GM12878 (cell line): Measurements from ENCODE around the gene IL20RB. TPM values are rescaled to one million over a fixed set of nuclear protein-coding genes. Genes with fewer than 3 reads are reported as not detected.

Experiments
- ATAC-seq: fragments of 200-7000 bp; cut with Tn5 transposase; 3 replicates; pipeline ENCODE4 v1.9.1; 2020; ENCODE audit warnings: mild to moderate bottlenecking, moderate library complexity
- BruUV-seq: library from RNA; stranded (reverse); fragments of 400-500 nt; replicated peaks from 2 replicates; lab custom pipeline; 2021; lab: Mats Ljungman, UMichigan
- CTCF ChIA-PET: fragments of 300-600 bp; sonication (Branson Sonifier 250); formaldehyde crosslinking; extraction: SDS; loops from one replicate; lab custom pipeline; 2021; ENCODE audit warnings: inconsistent platforms; lab: Yijun Ruan, JAX
- POLR2A ChIA-PET: fragments of 350-600 bp; formaldehyde crosslinking; extraction: SDS; loops from one replicate; lab custom pipeline; 2021; ENCODE audit warnings: inconsistent platforms; lab: Charles Lee
- RAD21 ChIA-PET: fragments of 300-600 bp; sonication (Branson Sonifier 250); formaldehyde crosslinking; loops from one replicate; lab custom pipeline; 2023; ENCODE audit warnings: antibody characterized with exemption; ENCODE audit not compliant: unreplicated experiment; lab: Charles Lee
- SMC1A ChIA-PET: fragments of 300-600 bp; sonication (Branson Sonifier 250); formaldehyde crosslinking; loops from one replicate; lab custom pipeline; 2023; ENCODE audit not compliant: unreplicated experiment, uncharacterized antibody; lab: Charles Lee
- DNase-seq: peaks from one replicate; pipeline ENCODE4 v3.0.0-alpha.2; 2011; ENCODE audit warnings: low read depth, low spot score
- FAIRE-seq: peaks from 3 replicates; lab custom pipeline; 2011; peaks lifted over from hg19 to GRCh38; lab: Jason Lieb, UNC
- H2AFZ ChIP-seq: 2 replicates; pipeline ENCODE4 v1.6.0; 2011; ENCODE audit warnings: low read depth, low read length, control low read depth; ENCODE audit not compliant: control insufficient read depth
- H3K27ac ChIP-seq: 2 replicates; pipeline ENCODE4 v1.5.1; 2011; ENCODE audit warnings: control low read depth; ENCODE audit not compliant: control insufficient read depth, insufficient read depth
- H3K27me3 ChIP-seq, 2 experiments: replicated peaks in 1 of 2; 2 replicates each; pipeline versions ENCODE4 v1.6.0 to v1.6.1; 2011; ENCODE audit warnings: low read length in 1 of 2; ENCODE audit not compliant: control insufficient read depth in 2 of 2, insufficient read depth in 2 of 2
- H3K36me3 ChIP-seq, 2 experiments: 2 replicates each; pipeline ENCODE4 v1.5.1; 2011; ENCODE audit warnings: low read length in 1 of 2; ENCODE audit not compliant: control insufficient read depth in 2 of 2, insufficient read depth in 2 of 2
- H3K4me1 ChIP-seq: 2 replicates; pipeline ENCODE4 v1.6.1; 2011; ENCODE audit warnings: mild to moderate bottlenecking, low read length, moderate library complexity, mixed read lengths; ENCODE audit not compliant: control insufficient read depth, insufficient read depth
- H3K4me2 ChIP-seq: 2 replicates; pipeline ENCODE4 v1.6.0; 2011; ENCODE audit warnings: control low read depth; ENCODE audit not compliant: control insufficient read depth, insufficient read depth
- H3K4me3 ChIP-seq: fragments of 200-600 bp; sonication (generic); 2 replicates; pipeline ENCODE4 v1.5.1; 2016
- H3K79me2 ChIP-seq: 2 replicates; pipeline ENCODE4 v1.6.0; 2011; ENCODE audit warnings: low read length; ENCODE audit not compliant: control insufficient read depth, insufficient read depth
- H3K9ac ChIP-seq: 2 replicates; pipeline ENCODE4 v1.8.0; 2011; ENCODE audit warnings: low read length, control low read depth, mixed read lengths; ENCODE audit not compliant: control insufficient read depth, insufficient read depth
- H3K9me3 ChIP-seq: replicated peaks from 3 replicates; pipeline ENCODE4 v1.5.1; 2011; ENCODE audit warnings: mild to moderate bottlenecking, low read length; ENCODE audit not compliant: control insufficient read depth, insufficient read depth
- H4K20me1 ChIP-seq: 2 replicates; pipeline ENCODE4 v1.6.0; 2011; ENCODE audit not compliant: control insufficient read depth, insufficient read depth
- CREM ChIP-seq: IDR thresholded peaks from 2 replicates; pipeline ENCODE4 v1.6.1; 2014; ENCODE audit warnings: antibody characterized with exemption, low read depth
- HDAC2 ChIP-seq: fragments of 200-600 bp; sonication (generic); IDR thresholded peaks from 2 replicates; pipeline ENCODE4 v1.6.1; 2017
- NFYA ChIP-seq: IDR thresholded peaks from 2 replicates; pipeline ENCODE4 v1.6.1; 2011; ENCODE audit warnings: low read depth, mild to moderate bottlenecking, low read length, improper control_type of control experiment, borderline replicate concordance
- RFX5 ChIP-seq: IDR thresholded peaks from 2 replicates; pipeline ENCODE4 v1.6.1; 2011; ENCODE audit warnings: low read depth, low read length, improper control_type of control experiment
- SMAD5 ChIP-seq: IDR thresholded peaks from 2 replicates; pipeline ENCODE4 v1.6.1; 2016; ENCODE audit warnings: antibody characterized with exemption, low read depth
- SRF ChIP-seq, 2 experiments: IDR thresholded peaks; 2 replicates each; pipeline ENCODE4 v1.6.1; 2011; ENCODE audit warnings: low read depth in 2 of 2, low read length in 2 of 2, mild to moderate bottlenecking in 1 of 2, moderate library complexity in 1 of 2
- WGBS: methylation state at CpG from one replicate; pipeline ENCODE4 v1.1.6; 2016; ENCODE audit warnings: low lambda C conversion rate; ENCODE audit not compliant: insufficient replicate concordance, insufficient coverage; ENCODE audit errors: missing lambda C conversion rate; 5-methylcytosine and 5-hydroxymethylcytosine counted together
- in situ Hi-C: fragments of 300-500 bp; cut with MboI; formaldehyde crosslinking; loops from 9 replicates; pipeline ENCODE4 v1.14.3; 2018; ENCODE audit warnings: mixed read lengths
- intact Hi-C: fragments of 100-400 bp; cut with micrococcal nuclease; formaldehyde crosslinking; loops from one replicate; pipeline ENCODE4 v1.14.2; 2022; ENCODE audit not compliant: unreplicated experiment
- polyA plus RNA-seq, 11 experiments: library from polyadenylated mRNA; depleted of rRNA in 4 of 11; unstranded in 6 of 11; stranded (reverse) in 5 of 11; fragments of >200 nt; fragmentation: Nextera tagmentation in 4 of 11; fragmentation: Illumina TruSeq in 1 of 11; extraction: Ambion mirVana in 4 of 11; extraction: Trizol in 1 of 11; gene quantifications; 1 replicate in 1 of 11; 2 replicates in 10 of 11; pipeline versions ENCODE4 v1.2.1 to v1.2.3, GENCODE V29; 2011 to 2016; ENCODE audit warnings: inconsistent platforms in 2 of 11, missing spikeins in 2 of 11, low read depth in 1 of 11
- total RNA-seq, 4 experiments: library from RNA; depleted of rRNA in 3 of 4; stranded (reverse); fragments of >200 nt in 3 of 4; fragmentation: Illumina TruSeq in 1 of 4; extraction: Trizol in 1 of 4; gene quantifications; 2 replicates each; pipeline versions ENCODE4 v1.2.1 to v1.2.3, GENCODE V29; 2013 to 2021
- TF ChIP-seq, protein P1 (sequence below): fragments of 450-650 bp; IDR thresholded peaks from 2 replicates; pipeline ENCODE4 v1.6.1; 2017; ENCODE audit warnings: borderline replicate concordance
- TF ChIP-seq, protein P2 (sequence below): IDR thresholded peaks from 2 replicates; pipeline ENCODE4 v1.6.1; 2012; ENCODE audit warnings: low read length, inconsistent platforms

Gene IL20RB
- total and polyA plus RNA-seq, 10 of the 15 experiments (the other 5 are each of a cell fraction or from before 2014, with no cell fraction given) = 0.21 to 1.1 (median 0.54) TPM

DNA sequence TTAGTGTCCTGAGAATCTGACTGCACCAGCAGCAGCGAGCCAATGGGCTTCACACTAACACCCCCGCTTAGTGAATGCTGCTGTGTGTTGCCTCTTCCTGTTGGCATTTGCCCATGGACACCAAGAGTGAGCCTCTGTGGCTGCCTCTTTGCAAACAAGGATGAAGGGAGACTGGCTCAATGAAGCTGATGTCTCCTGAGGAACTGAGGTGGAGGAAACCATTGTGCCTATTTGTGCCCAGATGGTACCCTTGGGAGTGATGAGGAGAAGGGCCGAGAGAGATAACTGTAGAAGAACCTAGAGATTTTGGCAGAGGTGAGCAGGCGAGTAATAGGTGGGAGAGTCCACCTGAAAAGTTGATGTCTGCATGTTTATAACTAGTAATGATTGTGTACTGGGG lies 51.2 kb downstream of the IL20RB start:
- Histone ChIP-seq H3K36me3 (no peaks in the 10 kb centered on the region), H3K27ac (no peak overlapping the region), H3K9ac (no peak overlapping the region), H3K9me3 (no peaks in the 10 kb centered on the region), H3K4me1 (no peaks in the 10 kb centered on the region), H3K4me3 (no peak overlapping the region), H3K27me3 (no peaks in the 10 kb centered on the region), H4K20me1 (no peaks in the 10 kb centered on the region), H3K79me2 (no peaks in the 10 kb centered on the region), H2AFZ (no peak overlapping the region), H3K4me2 (no peak overlapping the region)
- ATAC-seq (no peak), FAIRE-seq (no peak), DNase-seq (no peak)
- BruUV-seq = no TSS peak
- no peak for TF ChIP-seq RFX5
- no peak for TF ChIP-seq NFYA
- no peak for TF ChIP-seq HDAC2
- TF ChIP-seq, protein P1, sequence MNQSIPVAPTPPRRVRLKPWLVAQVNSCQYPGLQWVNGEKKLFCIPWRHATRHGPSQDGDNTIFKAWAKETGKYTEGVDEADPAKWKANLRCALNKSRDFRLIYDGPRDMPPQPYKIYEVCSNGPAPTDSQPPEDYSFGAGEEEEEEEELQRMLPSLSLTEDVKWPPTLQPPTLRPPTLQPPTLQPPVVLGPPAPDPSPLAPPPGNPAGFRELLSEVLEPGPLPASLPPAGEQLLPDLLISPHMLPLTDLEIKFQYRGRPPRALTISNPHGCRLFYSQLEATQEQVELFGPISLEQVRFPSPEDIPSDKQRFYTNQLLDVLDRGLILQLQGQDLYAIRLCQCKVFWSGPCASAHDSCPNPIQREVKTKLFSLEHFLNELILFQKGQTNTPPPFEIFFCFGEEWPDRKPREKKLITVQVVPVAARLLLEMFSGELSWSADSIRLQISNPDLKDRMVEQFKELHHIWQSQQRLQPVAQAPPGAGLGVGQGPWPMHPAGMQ = no peak
- no peak for TF ChIP-seq CREM
- no peak for TF ChIP-seq SMAD5
- WGBS = 73% methylated on average over 4 of the region's 4 CpGs
- ChIA-PET POLR2A (no interaction called here), CTCF (interaction anchor here (12.2 kb wide), 1 partner anchor 253 kb away, joined by 229 read pairs; the partner anchor contains the start of gene STAG1), SMC1A (interaction anchor here (9.0 kb wide), 1 partner anchor 253 kb away, joined by 161 read pairs; the partner anchor contains the start of gene STAG1), RAD21 (no interaction called here)
- in situ Hi-C loops = no loop called here
- intact Hi-C loops = no loop called here

DNA sequence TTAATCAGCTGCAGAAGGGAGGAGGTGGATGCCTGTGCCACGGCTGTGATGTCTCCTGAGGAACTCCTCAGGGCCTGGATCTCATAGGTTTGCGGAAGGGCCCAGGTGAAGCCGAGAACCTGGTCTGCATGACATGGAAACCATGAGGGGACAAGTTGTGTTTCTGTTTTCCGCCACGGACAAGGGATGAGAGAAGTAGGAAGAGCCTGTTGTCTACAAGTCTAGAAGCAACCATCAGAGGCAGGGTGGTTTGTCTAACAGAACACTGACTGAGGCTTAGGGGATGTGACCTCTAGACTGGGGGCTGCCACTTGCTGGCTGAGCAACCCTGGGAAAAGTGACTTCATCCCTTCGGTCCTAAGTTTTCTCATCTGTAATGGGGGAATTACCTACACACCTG lies 52.4 kb downstream of the IL20RB start:
- Histone ChIP-seq H3K79me2 (no peaks in the 10 kb centered on the region), H3K4me3 (no peak overlapping the region), H3K4me2 (no peak overlapping the region), H3K4me1 (0 out of 2 replicates have a peak, but pooled peaks cover 4% of the 10 kb centered on the region), H3K27ac (no peak overlapping the region), H4K20me1 (no peaks in the 10 kb centered on the region), H3K9me3 (no peaks in the 10 kb centered on the region), H3K9ac (no peak overlapping the region), H2AFZ (no peak overlapping the region), H3K27me3 (no peaks in the 10 kb centered on the region), H3K36me3 (no peaks in the 10 kb centered on the region)
- intact Hi-C loops = loop anchor here (5.0 to 10.0 kb wide), 3 partner anchors 148 to 815 kb away; partner anchors contain the start of genes MSL2 and NCK1
- in situ Hi-C loops = loop anchor here (5.0 to 10.0 kb wide), 3 partner anchors 253 to 938 kb away; no protein-coding TSS in a partner anchor
- ATAC-seq = no peak
- no TSS peak for BruUV-seq
- CTCF ChIA-PET = interaction anchor here (12.2 kb wide), 1 partner anchor 254 kb away, joined by 229 read pairs; the partner anchor contains the start of gene STAG1
- RAD21 ChIA-PET = interaction anchor here (6.7 kb wide), 1 partner anchor 255 kb away, joined by 200 read pairs; the partner anchor contains the start of gene STAG1
- WGBS = 82% methylated on average over 6 of the region's 6 CpGs
- POLR2A ChIA-PET = no interaction called here
- FAIRE-seq = no peak
- TF ChIP-seq, protein P2, sequence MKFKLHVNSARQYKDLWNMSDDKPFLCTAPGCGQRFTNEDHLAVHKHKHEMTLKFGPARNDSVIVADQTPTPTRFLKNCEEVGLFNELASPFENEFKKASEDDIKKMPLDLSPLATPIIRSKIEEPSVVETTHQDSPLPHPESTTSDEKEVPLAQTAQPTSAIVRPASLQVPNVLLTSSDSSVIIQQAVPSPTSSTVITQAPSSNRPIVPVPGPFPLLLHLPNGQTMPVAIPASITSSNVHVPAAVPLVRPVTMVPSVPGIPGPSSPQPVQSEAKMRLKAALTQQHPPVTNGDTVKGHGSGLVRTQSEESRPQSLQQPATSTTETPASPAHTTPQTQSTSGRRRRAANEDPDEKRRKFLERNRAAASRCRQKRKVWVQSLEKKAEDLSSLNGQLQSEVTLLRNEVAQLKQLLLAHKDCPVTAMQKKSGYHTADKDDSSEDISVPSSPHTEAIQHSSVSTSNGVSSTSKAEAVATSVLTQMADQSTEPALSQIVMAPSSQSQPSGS = no peak
- no peak for TF ChIP-seq SRF (IDR thresholded peaks at IDR 0.05; ENCODE audit: low read depth in 2 of 2, low read length in 2 of 2)
- no peak for DNase-seq
- SMC1A ChIA-PET = interaction anchor here (9.0 kb wide), 1 partner anchor 254 kb away, joined by 161 read pairs; the partner anchor contains the start of gene STAG1
